ENCODE data around the gene DNM1.
"Not testable (repeated sequence)": the region's sequence is repeated elsewhere in the genome, so short reads cannot be mapped to it uniquely, and the experiment has no call there.

The DNM1 gene

GRCh38 chr9:128253140-128253990 is 50.2 kb downstream of the DNM1 start:
- no peak for DNase-seq

- no peak for DNase-seq
Measured at GRCh38 chr9:128253991-128254346, 50.8 kb downstream of the DNM1 start.

- DNase-seq: no peak
Measured at GRCh38 chr9:128254362-128254761, 51.2 kb downstream of the DNM1 start.

- peak; percentile 51 for DNase-seq
Measured at GRCh38 chr9:128254855-128255759, 51.9 kb downstream of the DNM1 start.

GRCh38 chr9:128257086-128257825 is 54.1 kb downstream of the DNM1 start:
- no peak for DNase-seq

GRCh38 chr9:128257907-128258306 is 54.7 kb downstream of the DNM1 start:
- DNase-seq: no peak

- no peak for DNase-seq
Measured at GRCh38 chr9:128258326-128258725, 55.1 kb downstream of the DNM1 start.

- DNase-seq: no peak
Measured at GRCh38 chr9:128259156-128259555, 56.0 kb downstream of the DNM1 start.

- DNase-seq: no peak
Measured at GRCh38 chr9:128260340-128260739, 57.2 kb downstream of the DNM1 start.

GRCh38 chr9:128262687-128263086 is 59.5 kb downstream of the DNM1 start:
- DNase-seq: no peak

- no peak for DNase-seq
Measured at GRCh38 chr9:128265348-128265847, 62.2 kb downstream of the DNM1 start.

- DNase-seq: no peak
Measured at GRCh38 chr9:128266868-128267590, 63.9 kb downstream of the DNM1 start.

GRCh38 chr9:128271112-128271511 is 67.9 kb downstream of the DNM1 start:
- no peak for DNase-seq

- DNase-seq: no peak
Measured at GRCh38 chr9:128271512-128271911, 68.3 kb downstream of the DNM1 start.

GRCh38 chr9:128274245-128274644 is 71.1 kb downstream of the DNM1 start:
- no peak for DNase-seq

GRCh38 chr9:128275198-128276007 is 72.2 kb downstream of the DNM1 start, which contains the start of gene GOLGA2:
TSS of gene GOLGA2 (minus strand) at chr9:128276007. CDS start at chr9:128275976, 31 bp downstream.
- DNase-seq: no peak

GRCh38 chr9:128276008-128276573 is 72.9 kb downstream of the DNM1 start, which contains the start of gene SWI5:
TSS of gene SWI5 (plus strand) at chr9:128276276.
- peak; percentile 100 for DNase-seq

- DNase-seq: no peak
Measured at GRCh38 chr9:128276574-128277270, 73.5 kb downstream of the DNM1 start.

GRCh38 chr9:128279088-128280073 is 76.2 kb downstream of the DNM1 start:
- not testable (repeated sequence) for DNase-seq
